DMS 273 (cell line): ENCODE results near the gene APEH.

Source experiments
- DNase-seq: peaks from one replicate; lab custom pipeline; 2025; ENCODE audit not compliant: unreplicated experiment; lab: John Stamatoyannopoulos, UW

Gene APEH

DNA sequence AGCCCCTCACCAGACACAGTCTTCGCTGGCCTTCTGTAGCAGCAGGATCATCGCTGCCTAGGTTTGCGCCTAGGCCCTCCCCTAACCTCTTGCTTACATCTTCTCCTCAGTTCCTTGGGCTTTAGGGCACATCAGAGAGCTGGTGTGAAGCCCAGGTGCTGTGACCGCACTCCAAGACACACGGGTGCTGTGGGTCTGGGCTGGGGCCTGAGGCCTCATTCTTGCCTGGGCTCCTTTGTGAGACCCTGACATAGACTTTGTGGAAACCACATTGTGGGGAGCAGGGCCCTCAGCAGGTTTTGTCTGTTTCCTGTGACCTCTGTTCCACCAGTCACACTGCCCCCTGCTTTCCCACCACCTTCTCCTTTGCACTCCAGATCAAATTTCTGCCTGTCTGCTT, 37.3 kb downstream of the APEH start:
- no peak for DNase-seq

- no peak for DNase-seq
Observed at GRCh38 chr3:49712166-49712565, 38.0 kb downstream of the APEH start.

DNA sequence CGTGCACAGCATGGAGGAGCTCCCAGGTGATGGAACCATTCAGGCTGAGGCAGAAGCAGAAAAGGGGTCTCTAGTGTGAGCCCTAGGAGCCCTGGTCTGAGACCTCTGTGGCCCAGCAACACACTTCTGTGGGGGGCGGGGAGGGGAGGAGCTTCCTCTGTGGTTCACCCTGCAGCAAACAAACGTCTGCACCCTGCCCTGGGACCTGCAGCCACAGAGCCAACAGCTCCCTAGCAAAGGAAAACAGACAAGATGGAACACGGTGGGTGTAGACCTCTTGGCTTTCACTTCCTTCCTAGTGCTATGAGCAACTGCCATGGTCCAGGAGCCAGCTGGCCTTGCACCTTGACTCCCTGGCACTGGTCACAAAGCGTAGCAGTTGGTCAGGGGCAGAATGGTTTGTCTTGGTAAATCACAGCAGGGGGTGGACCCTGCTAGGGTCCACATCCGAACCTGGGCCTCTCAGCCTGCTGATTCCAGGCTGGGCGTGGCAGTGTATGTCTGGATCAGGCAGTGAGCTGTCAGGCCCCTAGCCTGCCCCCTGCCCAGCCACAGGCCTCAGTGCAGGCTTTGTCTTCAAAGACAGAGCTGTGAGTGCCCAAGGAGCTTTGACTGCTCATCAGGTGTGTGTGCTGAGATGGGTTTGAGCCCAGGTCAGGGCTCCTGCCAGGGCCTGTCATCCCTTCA, 38.6 kb downstream of the APEH start:
- no peak for DNase-seq

DNA sequence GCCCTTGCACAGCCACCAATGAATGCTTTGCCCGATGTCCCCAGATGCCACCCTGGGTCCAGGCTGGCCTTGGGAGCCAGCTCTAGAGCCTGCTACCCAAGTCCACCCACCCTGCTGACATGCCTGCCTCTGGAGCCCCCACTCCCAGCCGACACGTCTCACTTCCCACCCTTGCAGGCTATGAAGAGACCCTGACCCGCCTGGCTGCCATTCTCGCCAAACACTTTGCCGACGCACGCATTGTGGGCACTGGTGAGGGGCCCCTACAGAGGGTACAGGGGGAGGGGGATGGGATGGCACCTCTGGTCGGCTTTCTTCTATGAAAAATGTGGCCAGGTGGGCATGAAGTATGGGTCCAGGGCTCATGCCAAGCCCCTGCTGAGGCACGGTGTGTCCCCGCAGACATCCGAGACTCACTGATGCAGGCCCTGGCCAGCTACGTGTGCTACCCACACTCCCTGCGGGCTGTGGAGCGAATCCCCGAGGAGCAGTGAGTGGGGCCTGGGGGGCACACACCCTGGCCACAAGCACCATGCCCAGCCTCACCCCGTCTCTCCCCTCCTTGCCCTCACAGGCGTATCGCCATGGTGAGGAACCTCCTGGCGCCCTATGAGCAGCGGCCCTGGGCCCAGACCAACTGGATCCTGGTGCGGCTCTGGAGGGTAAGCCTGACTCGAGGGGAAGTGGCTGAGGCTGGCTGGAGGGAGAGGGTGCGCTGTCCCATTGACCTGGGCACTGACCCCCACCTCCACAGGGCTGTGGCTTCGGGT, 39.4 kb downstream of the APEH start:
- DNase-seq = no peak

DNA sequence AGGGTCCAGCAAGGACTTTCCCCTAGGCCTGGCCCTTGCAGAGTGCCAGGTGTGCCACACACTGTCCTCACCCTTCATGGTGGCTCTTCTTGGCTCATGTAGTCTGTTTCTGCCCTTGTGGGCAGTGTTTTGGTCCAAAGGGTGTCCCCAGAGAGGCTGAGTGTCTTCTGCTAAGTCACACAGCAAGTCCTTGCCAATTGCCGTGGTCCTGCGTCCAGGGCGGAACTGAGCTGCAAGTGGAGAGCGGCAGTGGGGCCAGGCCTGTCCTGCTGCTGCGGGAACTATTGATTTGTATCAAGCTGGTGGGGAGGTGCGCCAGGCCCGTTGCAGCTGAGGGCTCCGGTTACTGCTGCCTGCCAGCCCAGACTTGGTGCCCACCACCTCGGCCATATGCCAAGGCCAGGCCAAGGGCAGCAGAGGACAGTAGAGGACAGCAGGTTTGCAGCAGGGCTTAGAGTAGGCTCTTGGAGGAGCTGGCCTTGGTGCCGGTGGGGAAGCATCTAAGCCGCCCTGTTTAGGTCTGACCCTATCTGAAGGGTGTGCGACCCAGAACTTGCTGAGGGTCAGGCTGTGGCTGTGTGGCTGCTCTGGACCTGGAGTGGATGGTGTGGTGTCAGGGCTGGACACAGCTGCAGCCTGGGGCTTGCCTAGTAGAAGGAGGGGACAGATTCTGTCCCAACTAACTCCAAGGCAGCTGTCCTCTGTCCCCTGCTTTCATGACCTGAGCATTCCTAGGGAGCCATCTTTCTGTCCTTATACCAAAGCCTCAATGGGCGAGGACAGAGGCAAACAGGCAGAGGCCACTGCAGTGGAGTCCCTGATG, 40.8 kb downstream of the APEH start:
- DNase-seq = no peak

DNA sequence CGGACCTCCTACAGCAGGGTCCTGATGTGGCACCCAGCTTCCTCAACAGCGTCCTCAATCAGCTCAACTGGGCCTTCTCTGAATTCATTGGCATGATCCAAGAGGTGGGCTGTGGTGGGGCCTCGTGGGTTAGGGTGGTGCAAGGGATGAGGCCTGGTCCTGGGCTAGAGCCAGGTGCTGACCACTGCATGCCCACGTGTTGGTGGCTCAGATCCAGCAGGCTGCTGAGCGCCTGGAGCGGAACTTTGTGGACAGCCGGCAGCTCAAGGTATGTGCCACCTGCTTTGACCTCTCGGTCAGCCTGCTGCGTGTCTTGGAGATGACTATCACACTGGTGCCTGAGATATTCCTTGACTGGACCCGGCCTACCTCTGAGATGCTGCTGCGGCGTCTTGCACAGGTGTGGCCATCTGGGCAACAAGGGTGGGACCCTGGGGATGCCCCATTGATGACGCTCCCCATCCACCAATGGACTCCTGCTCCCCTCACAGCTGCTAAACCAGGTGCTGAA, 41.5 kb downstream of the APEH start:
- DNase-seq = no peak

GRCh38 chr3:49716169-49716568, 42.0 kb downstream of the APEH start:
- no peak for DNase-seq

DNA sequence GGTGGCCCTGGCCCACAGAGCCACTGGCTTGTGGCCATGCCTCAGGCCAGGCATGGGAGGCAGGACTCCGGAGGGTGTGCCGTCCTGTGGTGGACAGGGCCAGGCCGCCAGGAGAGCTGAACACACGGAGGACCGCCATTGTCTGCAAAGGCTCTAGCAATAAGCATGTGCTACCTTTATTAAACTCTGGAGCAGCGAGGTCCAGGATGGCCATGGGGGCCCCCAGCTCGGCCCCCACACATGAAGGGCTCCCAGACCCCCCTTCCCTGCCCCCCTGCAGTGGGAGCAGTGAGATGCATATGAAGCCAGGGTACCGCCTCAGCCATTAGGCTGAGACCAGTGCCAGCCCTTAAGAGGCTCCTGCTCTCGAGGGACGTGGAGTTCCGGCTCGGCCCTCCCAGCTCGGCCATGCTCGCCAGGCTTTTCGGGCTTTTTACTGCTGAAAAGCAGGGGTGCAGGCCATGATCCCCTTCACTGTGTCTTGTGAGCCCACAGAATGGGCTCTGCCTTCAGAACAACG, 42.6 kb downstream of the APEH start:
- DNase-seq = no peak

DNA sequence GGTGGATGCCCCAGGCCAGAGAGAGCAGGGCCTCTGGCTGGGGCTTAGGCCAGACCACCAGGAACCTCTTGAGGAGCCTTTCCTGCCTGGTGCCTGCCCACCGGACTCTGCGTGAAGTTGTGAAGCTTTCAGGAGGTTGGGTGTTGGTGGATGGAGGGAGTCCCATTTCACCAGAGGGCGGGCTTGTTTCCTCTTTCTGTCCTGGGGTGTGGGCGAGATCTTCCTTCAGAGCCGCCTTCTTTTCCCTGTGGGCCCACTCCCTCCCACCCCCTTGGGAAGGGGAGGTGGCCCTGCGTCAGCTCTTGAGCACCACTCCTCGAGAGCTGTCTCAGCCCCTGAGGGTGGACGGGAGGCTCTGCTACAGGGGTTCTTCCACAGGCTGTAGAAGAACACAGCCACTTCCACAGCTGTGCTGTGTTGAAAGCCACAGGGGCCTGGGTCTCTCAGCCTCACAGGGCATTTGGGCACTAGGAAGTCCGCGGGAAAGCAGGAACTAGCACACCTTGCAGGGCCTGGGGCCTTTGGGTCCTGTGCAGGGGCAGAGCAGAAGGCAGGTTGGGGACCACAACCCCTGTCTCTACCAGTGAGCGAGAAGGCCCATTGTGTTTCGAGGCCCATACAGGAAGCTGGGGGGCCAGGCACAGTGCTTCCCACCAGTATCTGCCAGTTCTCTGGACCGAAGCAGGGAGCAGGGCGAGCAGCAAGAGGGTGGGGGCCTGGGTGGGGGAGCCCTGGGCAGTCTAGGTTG, 43.2 kb downstream of the APEH start:
- no peak for DNase-seq

- no peak for DNase-seq
Observed at GRCh38 chr3:49717959-49718857, 44.1 kb downstream of the APEH start.

- no peak for DNase-seq
Observed at GRCh38 chr3:49718858-49719213, 44.7 kb downstream of the APEH start.

DNA sequence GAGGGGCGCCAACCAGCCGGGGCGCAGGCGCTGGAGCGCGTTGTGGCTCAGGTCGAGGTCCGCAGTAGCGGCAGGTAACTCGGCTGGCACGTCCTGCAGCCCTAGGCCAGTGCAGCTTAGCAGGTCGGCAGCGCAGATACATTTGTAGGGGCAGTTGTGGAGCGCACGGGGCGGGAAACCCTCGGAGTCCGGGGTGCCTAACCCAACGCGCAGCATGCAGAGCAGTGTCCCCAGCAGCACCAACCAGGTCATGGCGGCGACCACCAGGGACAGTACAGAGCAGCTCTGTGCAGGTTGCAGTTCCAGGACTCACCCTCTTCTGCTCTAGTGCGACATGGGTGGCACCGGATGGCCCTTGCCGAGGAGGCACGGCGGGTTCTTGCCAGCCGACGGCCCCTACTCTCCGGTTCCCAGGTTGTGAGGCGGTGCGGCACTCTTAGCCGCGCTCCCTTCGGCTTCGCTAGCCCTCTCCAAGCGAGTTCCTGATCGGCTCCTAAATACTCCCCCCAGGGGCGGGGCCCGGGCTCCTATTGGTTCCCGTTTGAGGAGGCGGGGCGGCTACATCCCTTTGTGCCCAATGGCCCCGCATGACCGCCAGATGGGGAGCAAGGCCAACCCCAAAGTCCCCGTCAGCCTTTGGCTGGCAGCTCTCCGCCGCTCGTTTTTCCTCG, 45.2 kb downstream of the APEH start, which contains the start of gene AMIGO3:
TSS of gene AMIGO3 (minus strand) at position 471 of the 671 bp plus-strand sequence. CDS start at position 252, 219 bp downstream.
- DNase-seq = peak; percentile 98

GRCh38 chr3:49720855-49721595, 46.9 kb downstream of the APEH start:
- DNase-seq = no peak

DNA sequence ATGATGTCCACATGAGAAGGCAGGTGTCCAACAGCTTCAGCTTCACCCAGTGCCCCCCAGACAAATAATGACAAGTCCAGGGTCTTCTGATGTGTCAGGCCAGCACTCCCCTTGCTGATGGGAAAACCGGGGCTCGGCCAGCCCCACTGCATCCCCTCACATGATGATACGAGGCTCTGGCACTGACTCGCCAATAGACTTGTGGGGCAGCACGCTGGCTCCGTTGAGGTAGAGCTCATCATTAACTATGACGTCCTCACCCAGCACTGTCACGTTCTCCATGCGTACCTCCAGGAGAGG, 47.4 kb downstream of the APEH start:
- DNase-seq = no peak

DNA sequence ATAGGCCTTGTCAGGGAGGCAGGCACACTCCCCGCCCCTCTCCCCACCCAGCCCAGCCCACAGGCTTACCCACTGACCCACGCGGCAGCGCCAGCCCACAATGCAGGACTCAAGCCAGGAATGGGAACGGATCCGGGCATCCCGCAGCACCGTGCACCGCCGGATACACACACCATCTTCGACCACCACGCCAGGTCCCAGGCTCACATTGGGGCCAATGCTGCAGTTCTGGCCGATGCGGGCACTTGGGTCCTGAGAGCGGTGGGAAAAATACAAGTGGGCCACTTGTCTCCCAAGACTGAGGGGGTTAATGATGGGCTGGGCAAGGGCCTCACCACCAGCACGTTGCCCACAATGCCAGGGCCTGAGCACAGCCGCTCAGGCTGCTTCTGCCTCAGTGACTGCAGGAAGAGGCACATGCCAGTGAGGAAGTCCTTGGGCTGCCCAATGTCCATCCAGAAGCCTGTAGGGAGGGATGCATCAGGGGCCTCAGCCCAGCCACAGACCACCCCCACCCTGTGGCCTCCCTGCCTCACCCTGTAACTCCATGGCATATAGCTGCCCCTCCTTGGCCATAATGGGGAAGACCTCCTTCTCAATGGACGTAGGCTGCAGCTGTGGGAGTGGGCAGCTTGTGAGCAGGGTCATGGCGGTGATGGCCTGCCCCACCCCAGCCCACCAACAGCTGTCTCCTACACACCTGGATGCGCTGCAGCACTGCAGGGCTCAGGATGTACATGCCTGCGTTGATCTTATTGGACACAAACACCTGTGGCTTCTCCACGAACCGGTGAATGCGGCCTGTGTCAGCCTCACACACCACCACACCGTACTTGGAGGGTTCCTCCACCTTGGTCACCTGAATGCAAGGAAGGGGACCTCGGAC, 48.0 kb downstream of the APEH start:
- DNase-seq = no peak

DNA sequence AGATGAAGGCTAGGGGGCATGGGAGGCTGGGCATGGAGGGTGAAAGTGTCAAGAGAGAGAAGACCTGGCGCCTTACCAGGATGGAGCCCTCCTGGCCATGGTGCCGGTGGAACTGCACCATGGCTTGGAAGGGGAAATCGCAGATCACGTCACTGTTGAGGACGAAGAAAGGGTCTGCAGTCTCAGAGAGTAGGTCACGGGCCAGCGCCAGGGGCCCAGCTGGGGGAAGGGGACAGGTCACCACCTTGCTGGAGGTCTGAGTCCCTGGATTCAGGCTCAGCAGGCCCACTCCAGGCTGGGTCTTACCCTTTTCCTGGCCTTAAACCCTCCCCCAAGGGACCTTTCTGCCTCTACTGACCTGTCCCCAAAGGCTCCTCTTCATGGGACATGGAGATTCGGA, 48.7 kb downstream of the APEH start:
- peak; percentile 28 for DNase-seq

GRCh38 chr3:49723296-49723627, 49.1 kb downstream of the APEH start:
- DNase-seq = peak; percentile 56
